ENCODE measurements around the gene PCYT2. TPM values are rescaled to one million over a fixed set of nuclear protein-coding genes. Genes with fewer than 3 reads are reported as not detected.

The PCYT2 gene
- total RNA-seq, 1 donor = 67.0 TPM

DNA sequence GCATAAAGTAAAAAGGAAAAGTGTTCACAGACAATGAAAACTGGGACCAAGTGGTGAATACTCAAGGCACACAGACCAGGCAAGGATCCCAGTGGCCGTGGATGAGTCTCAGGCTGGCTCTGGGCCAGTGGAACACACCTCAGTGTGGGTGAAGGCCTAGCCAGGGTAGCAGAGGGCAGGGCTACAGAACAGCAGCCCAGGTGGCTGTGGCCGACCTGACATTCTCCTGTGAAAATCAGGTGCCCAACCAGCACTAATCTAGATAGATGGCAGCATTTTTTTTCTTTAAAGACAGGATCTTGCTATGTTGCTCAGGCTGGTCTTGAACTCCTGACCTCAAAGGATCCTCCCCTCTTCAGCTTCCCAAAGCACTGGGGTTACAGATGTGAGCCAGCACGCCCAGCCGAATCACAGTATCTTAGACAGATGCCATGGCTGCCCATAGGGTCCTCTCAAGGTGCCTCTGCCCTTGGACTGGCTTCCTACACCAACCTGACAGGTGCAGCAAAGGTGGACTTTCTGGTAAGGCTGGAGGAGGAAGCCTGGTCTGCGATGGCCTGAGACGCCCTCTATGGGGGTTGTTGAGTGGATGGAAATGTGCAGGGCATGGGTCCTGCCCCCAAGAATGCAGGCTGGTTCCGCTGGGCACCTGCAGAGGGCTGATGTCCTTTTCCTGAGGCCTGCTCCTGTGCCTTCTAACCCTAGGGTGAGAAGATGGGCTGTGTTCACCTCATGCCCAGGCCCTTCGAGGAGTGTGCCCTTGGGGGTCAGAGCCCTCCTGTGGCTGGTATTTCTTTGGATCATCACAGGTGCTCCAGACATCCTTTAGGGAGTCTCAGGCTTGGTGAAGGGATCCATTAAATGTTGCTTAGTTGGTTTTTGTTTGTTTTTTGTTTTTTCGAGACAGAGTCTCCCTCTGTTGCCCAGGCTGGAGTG lies 47.1 kb downstream of the PCYT2 start:
- Histone ChIP-seq H3K79me2 (ENCODE audit: insufficient read depth, low read length) (peaks cover 64% of the 10 kb centered on the region), H3K4me1 (ENCODE audit: insufficient read depth, low read length) (peaks cover 27% of the 10 kb centered on the region), H3K36me3 (ENCODE audit: insufficient read depth, low read length) (peaks cover 52% of the 10 kb centered on the region), H4K20me1 (ENCODE audit: insufficient read depth, low read length) (peaks cover 43% of the 10 kb centered on the region), H3K4me2 (ENCODE audit: insufficient read depth, low read length) (no peak overlapping the region), H3K9me3 (ENCODE audit: low read depth, low read length) (no peaks in the 10 kb centered on the region), H3K4me3 (ENCODE audit: insufficient read depth, low read length) (no peak overlapping the region), H3K27ac (ENCODE audit: low read depth, low read length) (peak overlapping the region; percentile 14), H2AFZ (ENCODE audit: low read length) (no peak overlapping the region), H3K27me3 (ENCODE audit: insufficient read depth, low read length) (no peaks in the 10 kb centered on the region)
- peak; percentile 41 for DNase-seq (ENCODE audit: insufficient read length, low spot score, missing footprints)
- TF ChIP-seq CTCF (IDR thresholded peaks at IDR 0.05; ENCODE audit: extremely low read depth, low read depth, low read length) = no peak

DNA sequence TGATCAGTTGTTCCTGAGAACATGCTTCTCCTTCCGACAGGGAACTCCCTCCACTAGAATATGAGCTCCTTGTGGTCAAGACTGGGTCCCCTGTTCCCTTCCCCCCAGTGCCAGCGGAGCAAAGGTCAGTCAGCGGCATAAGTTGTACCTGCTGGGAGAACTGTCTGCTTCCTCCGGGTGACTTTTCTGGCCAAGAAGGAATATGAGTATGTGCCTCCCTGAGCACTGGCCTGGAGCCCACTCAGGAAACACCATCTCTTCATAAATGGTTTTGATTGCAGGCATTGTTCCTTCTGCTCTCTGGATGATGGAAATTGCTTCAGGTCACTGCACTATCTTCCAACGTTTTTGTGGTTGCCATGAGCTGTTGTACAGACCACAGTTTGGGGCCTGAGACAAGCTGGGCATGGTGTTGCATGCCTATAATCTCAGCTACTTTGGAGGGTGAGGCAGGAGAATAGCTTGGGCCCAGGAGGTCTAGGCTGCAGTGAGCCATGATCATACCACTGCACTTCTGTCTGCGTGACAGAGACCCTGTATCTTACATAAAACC lies 48.0 kb downstream of the PCYT2 start:
- Histone ChIP-seq H3K36me3 (ENCODE audit: insufficient read depth, low read length) (peaks cover 55% of the 10 kb centered on the region), H3K4me2 (ENCODE audit: insufficient read depth, low read length) (peak overlapping the region; percentile 89), H3K4me3 (ENCODE audit: insufficient read depth, low read length) (no peak overlapping the region), H3K9me3 (ENCODE audit: low read depth, low read length) (no peaks in the 10 kb centered on the region), H3K79me2 (ENCODE audit: insufficient read depth, low read length) (peaks cover 73% of the 10 kb centered on the region), H4K20me1 (ENCODE audit: insufficient read depth, low read length) (peaks cover 47% of the 10 kb centered on the region), H3K27ac (ENCODE audit: low read depth, low read length) (peak overlapping the region; percentile 14), H2AFZ (ENCODE audit: low read length) (no peak overlapping the region), H3K27me3 (ENCODE audit: insufficient read depth, low read length) (no peaks in the 10 kb centered on the region), H3K4me1 (ENCODE audit: insufficient read depth, low read length) (peaks cover 31% of the 10 kb centered on the region)
- DNase-seq (ENCODE audit: insufficient read length, low spot score, missing footprints) = peak; percentile 68
- no peak for TF ChIP-seq CTCF (IDR thresholded peaks at IDR 0.05; ENCODE audit: extremely low read depth, low read depth, low read length)

GRCh38 chr17:81860756-81861568 lies 50.2 kb downstream of the PCYT2 start:
- Histone ChIP-seq H3K36me3 (ENCODE audit: insufficient read depth, low read length) (peaks cover 59% of the 10 kb centered on the region), H3K4me2 (ENCODE audit: insufficient read depth, low read length) (peak overlapping the region; percentile 89), H3K4me1 (ENCODE audit: insufficient read depth, low read length) (peaks cover 31% of the 10 kb centered on the region), H3K9me3 (ENCODE audit: low read depth, low read length) (no peaks in the 10 kb centered on the region), H4K20me1 (ENCODE audit: insufficient read depth, low read length) (peaks cover 42% of the 10 kb centered on the region), H3K4me3 (ENCODE audit: insufficient read depth, low read length) (peak overlapping the region; percentile 81), H3K27me3 (ENCODE audit: insufficient read depth, low read length) (no peaks in the 10 kb centered on the region), H3K79me2 (ENCODE audit: insufficient read depth, low read length) (peaks cover 89% of the 10 kb centered on the region), H2AFZ (ENCODE audit: low read length) (peak overlapping the region; percentile 74), H3K27ac (ENCODE audit: low read depth, low read length) (peak overlapping the region; percentile 97)
- peak; percentile 100 for DNase-seq (ENCODE audit: insufficient read length, low spot score, missing footprints)
- TF ChIP-seq CTCF (IDR thresholded peaks at IDR 0.05; ENCODE audit: extremely low read depth, low read depth, low read length) = no peak

All from osteoblast (primary cell).